Keratinocyte (primary cell): ENCODE results near the gene LYPD6. TPM values are rescaled to one million over a fixed set of nuclear protein-coding genes. Genes with fewer than 3 reads are reported as not detected.

ENCODE experiments used
- DNase-seq: peaks from one replicate; pipeline ENCODE4 v3.0.0-alpha.2; 2011; ENCODE audit warnings: low read depth, missing footprints, low spot score
- FAIRE-seq: peaks from 2 replicates; lab custom pipeline; 2011; peaks lifted over from hg19 to GRCh38; lab: Jason Lieb, UNC
- H2AFZ ChIP-seq: 2 replicates; pipeline ENCODE4 v1.6.0; 2012; ENCODE audit warnings: low read length, control low read depth, inconsistent platforms; ENCODE audit not compliant: control insufficient read depth
- H3K27ac ChIP-seq: 2 replicates; pipeline ENCODE4 v1.5.1; 2011; ENCODE audit warnings: low read length; ENCODE audit not compliant: control insufficient read depth, insufficient read depth
- H3K27me3 ChIP-seq: 3 replicates; pipeline ENCODE4 v1.6.0; 2011; ENCODE audit warnings: low read length; ENCODE audit not compliant: control insufficient read depth, insufficient read depth; ENCODE audit errors: extremely low read depth
- H3K36me3 ChIP-seq, 2 experiments: 2 replicates in 1 of 2; 3 replicates in 1 of 2; pipeline ENCODE4 v1.5.1; 2011; ENCODE audit warnings: low read length in 2 of 2, mild to moderate bottlenecking in 1 of 2; ENCODE audit not compliant: control insufficient read depth in 2 of 2, insufficient read depth in 2 of 2; ENCODE audit errors: extremely low read depth in 1 of 2
- H3K4me1 ChIP-seq: 3 replicates; pipeline ENCODE4 v1.5.1; 2011; ENCODE audit warnings: low read length; ENCODE audit not compliant: control insufficient read depth, insufficient read depth; ENCODE audit errors: extremely low read depth
- H3K4me2 ChIP-seq: 3 replicates; pipeline ENCODE4 v1.6.0; 2011; ENCODE audit warnings: low read depth, low read length; ENCODE audit not compliant: control insufficient read depth, insufficient read depth; ENCODE audit errors: extremely low read depth
- H3K4me3 ChIP-seq, 3 experiments: fragments of 200-600 bp in 1 of 3; sonication (generic) in 1 of 3; 2 replicates in 2 of 3; 3 replicates in 1 of 3; pipeline ENCODE4 v1.5.1; 2011 to 2016; ENCODE audit warnings: low read length in 3 of 3, mild to moderate bottlenecking in 3 of 3, control low read depth in 2 of 3, inconsistent platforms in 1 of 3, low read depth in 1 of 3, mixed read lengths in 1 of 3, mixed run types in 1 of 3, moderate library complexity in 1 of 3; ENCODE audit not compliant: control insufficient read depth in 2 of 3, insufficient read depth in 2 of 3; ENCODE audit errors: extremely low read depth in 1 of 3
- H3K79me2 ChIP-seq: 2 replicates; pipeline ENCODE4 v1.6.0; 2012; ENCODE audit warnings: low read length; ENCODE audit not compliant: control insufficient read depth, insufficient read depth
- H3K9ac ChIP-seq: 3 replicates; pipeline ENCODE4 v1.6.0; 2011; ENCODE audit warnings: low read length; ENCODE audit not compliant: control insufficient read depth, insufficient read depth; ENCODE audit errors: extremely low read depth
- H3K9me1 ChIP-seq: 3 replicates; pipeline ENCODE4 v1.6.0; 2011; ENCODE audit warnings: low read length; ENCODE audit not compliant: control insufficient read depth, insufficient read depth; ENCODE audit errors: extremely low read depth
- H3K9me3 ChIP-seq: 2 replicates; pipeline ENCODE4 v1.5.1; 2012; ENCODE audit warnings: low read depth, low read length; ENCODE audit not compliant: control insufficient read depth
- H4K20me1 ChIP-seq: 3 replicates; pipeline ENCODE4 v1.6.0; 2011; ENCODE audit warnings: low read length; ENCODE audit not compliant: control insufficient read depth, insufficient read depth; ENCODE audit errors: extremely low read depth
- EZH2 ChIP-seq: IDR thresholded peaks from one replicate; pipeline ENCODE4 v1.6.1; 2012; ENCODE audit warnings: inconsistent platforms, mild to moderate bottlenecking, low read length, moderate library complexity
- dilution Hi-C: fragments of 300-500 bp; cut with MboI; formaldehyde crosslinking; loops from one replicate; pipeline ENCODE4 v1.7.0; 2020; ENCODE audit warnings: low sequenced_read_pairs; ENCODE audit not compliant: extremely low pct_ligation_motif_present
- polyA plus RNA-seq, 5 experiments: library from polyadenylated mRNA; depleted of rRNA in 3 of 5; stranded (reverse) in 3 of 5; stranded (forward) in 1 of 5; unstranded in 1 of 5; fragments of >200 nt; gene quantifications; 1 replicate in 1 of 5; 2 replicates in 3 of 5; 3 replicates in 1 of 5; pipeline versions ENCODE4 v1.2.1 to v1.2.3, GENCODE V29; 2011 to 2012; ENCODE audit warnings: missing spikeins in 2 of 5, low read depth in 1 of 5, low replicate concordance in 1 of 5
- TF ChIP-seq, protein P1 (sequence below), 3 experiments: IDR thresholded peaks in 1 of 3; conservative IDR thresholded peaks in 1 of 3; optimal IDR thresholded peaks in 1 of 3; 2 replicates in 2 of 3; 3 replicates in 1 of 3; pipeline versions ENCODE3 to v1.5.1; 2011; ENCODE audit warnings: low read length in 3 of 3, mild to moderate bottlenecking in 3 of 3, moderate library complexity in 2 of 3, control low read depth in 1 of 3, inconsistent platforms in 1 of 3; ENCODE audit not compliant: insufficient read depth in 2 of 3; ENCODE audit errors: extremely low read depth in 1 of 3

LYPD6 gene
- polyA plus RNA-seq, 1 donor (not counting 4 experiments of a cell fraction or from before 2014, with no cell fraction given) = 3.5 TPM

DNA sequence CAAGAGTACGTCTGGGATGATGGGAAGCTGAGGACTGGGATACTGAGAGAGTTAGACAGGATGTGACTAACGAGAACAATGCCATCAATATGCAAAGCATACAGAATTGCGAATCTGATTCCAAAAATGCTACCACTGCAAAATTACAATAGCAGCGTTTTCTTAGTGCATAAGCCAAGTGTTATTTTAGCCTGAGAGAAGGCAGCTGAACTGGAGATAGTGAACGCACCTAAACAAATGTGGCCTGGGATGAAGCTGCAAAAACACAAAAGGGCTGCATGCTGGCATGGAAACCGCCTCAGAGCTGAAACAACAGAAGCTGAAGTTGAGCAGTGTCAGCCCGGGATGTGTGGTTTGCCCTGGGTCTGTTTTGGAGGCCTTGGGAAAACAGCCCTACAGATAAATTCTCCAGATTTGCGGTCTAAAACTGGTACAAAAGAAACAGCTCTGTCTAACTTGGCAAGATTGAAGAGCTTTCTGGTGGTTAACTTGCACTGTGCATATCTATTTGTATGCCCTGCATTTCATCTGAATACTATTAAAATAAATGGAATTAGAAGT, 45.5 kb downstream of the LYPD6 start:
- Histone ChIP-seq H4K20me1 (no peaks in the 10 kb centered on the region), H3K27ac (no peak overlapping the region), H3K36me3 (no peaks in the 10 kb centered on the region), H3K9ac (no peak overlapping the region), H3K4me1 (no peaks in the 10 kb centered on the region), H3K4me2 (no peak overlapping the region), H3K9me3 (no peaks in the 10 kb centered on the region), H3K27me3 (no peaks in the 10 kb centered on the region), H2AFZ (no peak overlapping the region), H3K79me2 (no peaks in the 10 kb centered on the region), H3K9me1 (no peaks in the 10 kb centered on the region), H3K4me3 (no peak overlapping the region)
- TF ChIP-seq, protein P1, sequence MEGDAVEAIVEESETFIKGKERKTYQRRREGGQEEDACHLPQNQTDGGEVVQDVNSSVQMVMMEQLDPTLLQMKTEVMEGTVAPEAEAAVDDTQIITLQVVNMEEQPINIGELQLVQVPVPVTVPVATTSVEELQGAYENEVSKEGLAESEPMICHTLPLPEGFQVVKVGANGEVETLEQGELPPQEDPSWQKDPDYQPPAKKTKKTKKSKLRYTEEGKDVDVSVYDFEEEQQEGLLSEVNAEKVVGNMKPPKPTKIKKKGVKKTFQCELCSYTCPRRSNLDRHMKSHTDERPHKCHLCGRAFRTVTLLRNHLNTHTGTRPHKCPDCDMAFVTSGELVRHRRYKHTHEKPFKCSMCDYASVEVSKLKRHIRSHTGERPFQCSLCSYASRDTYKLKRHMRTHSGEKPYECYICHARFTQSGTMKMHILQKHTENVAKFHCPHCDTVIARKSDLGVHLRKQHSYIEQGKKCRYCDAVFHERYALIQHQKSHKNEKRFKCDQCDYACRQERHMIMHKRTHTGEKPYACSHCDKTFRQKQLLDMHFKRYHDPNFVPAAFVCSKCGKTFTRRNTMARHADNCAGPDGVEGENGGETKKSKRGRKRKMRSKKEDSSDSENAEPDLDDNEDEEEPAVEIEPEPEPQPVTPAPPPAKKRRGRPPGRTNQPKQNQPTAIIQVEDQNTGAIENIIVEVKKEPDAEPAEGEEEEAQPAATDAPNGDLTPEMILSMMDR (optimal IDR thresholded peaks at IDR 0.05 in 1 of 3, IDR thresholded peaks at IDR 0.05 in 1 of 3, conservative IDR thresholded peaks at IDR 0.05 in 1 of 3; ENCODE audit: extremely low read depth in 1 of 3, insufficient read depth in 2 of 3, low read length in 3 of 3) = no peak
- no peak for TF ChIP-seq EZH2
- dilution Hi-C loops = no loop called here
- no peak for FAIRE-seq
- no peak for DNase-seq

DNA sequence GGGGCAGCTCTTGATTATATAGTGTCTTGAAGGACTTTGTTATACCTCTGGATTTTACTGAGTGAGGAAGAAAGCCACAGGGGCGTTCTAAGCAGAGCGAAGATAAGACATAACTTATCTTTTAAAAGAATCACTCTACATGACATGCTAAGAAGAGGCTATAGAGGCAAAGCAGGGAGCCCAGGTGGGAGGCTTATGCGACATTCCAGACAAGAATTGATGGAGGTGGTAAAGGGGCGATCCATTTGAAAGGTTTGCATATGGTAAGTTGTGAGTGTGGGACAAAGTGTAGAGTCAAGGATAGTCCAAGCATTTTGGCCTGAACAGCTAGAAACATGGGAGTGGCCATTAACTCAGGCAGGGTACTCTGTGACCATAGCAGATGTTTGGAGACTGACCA, 49.8 kb downstream of the LYPD6 start:
- H3K9ac ChIP-seq = no peak overlapping the region
- no peak for DNase-seq
- H3K4me1 ChIP-seq = no peaks in the 10 kb centered on the region
- no peaks in the 10 kb centered on the region for H3K9me1 ChIP-seq
- H3K27me3 ChIP-seq = no peaks in the 10 kb centered on the region
- H4K20me1 ChIP-seq = no peaks in the 10 kb centered on the region
- H2AFZ ChIP-seq = no peak overlapping the region
- no peak overlapping the region for H3K27ac ChIP-seq
- no peak overlapping the region for H3K4me3 ChIP-seq
- dilution Hi-C loops = no loop called here
- no peaks in the 10 kb centered on the region for H3K9me3 ChIP-seq
- TF ChIP-seq, protein P1 (optimal IDR thresholded peaks at IDR 0.05 in 1 of 3, IDR thresholded peaks at IDR 0.05 in 1 of 3, conservative IDR thresholded peaks at IDR 0.05 in 1 of 3; ENCODE audit: extremely low read depth in 1 of 3, insufficient read depth in 2 of 3, low read length in 3 of 3) = no peak
- no peak for TF ChIP-seq EZH2
- no peak overlapping the region for H3K4me2 ChIP-seq
- FAIRE-seq = no peak
- no peaks in the 10 kb centered on the region for H3K79me2 ChIP-seq
- no peaks in the 10 kb centered on the region for H3K36me3 ChIP-seq
